HepG2 (cell line): Measurements from ENCODE around the gene C5AR1. TPM values are rescaled to one million over a fixed set of nuclear protein-coding genes. Genes with fewer than 3 reads are reported as not detected.
A peak's percentile ranks its signal among the peaks of the same experiment; 100 is the strongest.

Source experiments
- DNMT1 ChIP-seq: sonication (generic); formaldehyde crosslinking; IDR thresholded peaks from 2 replicates; pipeline ENCODE4 v1.5.1; 2020; ENCODE audit warnings: mild to moderate bottlenecking, missing genetic modification reagents
- DPF2 ChIP-seq: sonication (generic); formaldehyde crosslinking; IDR thresholded peaks from 2 replicates; pipeline ENCODE4 v1.4.0; 2020; ENCODE audit warnings: mild to moderate bottlenecking, low read depth, missing genetic modification reagents, borderline replicate concordance
- EED ChIP-seq: sonication (generic); formaldehyde crosslinking; IDR thresholded peaks from 2 replicates; pipeline ENCODE4 v1.5.0; 2020; ENCODE audit warnings: mild to moderate bottlenecking, missing genetic modification reagents
- FOSL2 ChIP-seq: sonication (generic); formaldehyde crosslinking; IDR thresholded peaks from 2 replicates; pipeline ENCODE4 v1.4.0; 2020; ENCODE audit warnings: missing genetic modification reagents
- HDAC6 ChIP-seq: fragments of 200-600 bp; sonication (generic); IDR thresholded peaks from 2 replicates; pipeline ENCODE4 v1.7.0; 2017; ENCODE audit warnings: mild to moderate bottlenecking, antibody characterized with exemption, low read length, low read depth
- MAFG ChIP-seq: sonication (generic); formaldehyde crosslinking; IDR thresholded peaks from 2 replicates; pipeline ENCODE4 v1.5.1; 2020; ENCODE audit warnings: mild to moderate bottlenecking, missing genetic modification reagents
- MYC ChIP-seq: sonication (generic); formaldehyde crosslinking; IDR thresholded peaks from 2 replicates; pipeline ENCODE4 v1.9.0; 2021; ENCODE audit warnings: missing genetic modification reagents, borderline replicate concordance
- NONO ChIP-seq, 2 experiments: fragments of 450-650 bp in 1 of 2; sonication (generic) in 1 of 2; formaldehyde crosslinking in 1 of 2; IDR thresholded peaks in 1 of 2; conservative IDR thresholded peaks in 1 of 2; 2 replicates each; pipeline versions ENCODE4 v1.6.1 to v1.8.0; 2017 to 2022; ENCODE audit warnings: mild to moderate bottlenecking in 1 of 2, missing genetic modification reagents in 1 of 2, moderate library complexity in 1 of 2
- RAD51 ChIP-seq: fragments of 450-650 bp; IDR thresholded peaks from 2 replicates; pipeline ENCODE4 v1.6.1; 2016; ENCODE audit warnings: borderline replicate concordance
- SMAD9 ChIP-seq: sonication (generic); formaldehyde crosslinking; IDR thresholded peaks from 2 replicates; pipeline ENCODE4 v1.5.1; 2020; ENCODE audit warnings: mild to moderate bottlenecking, missing genetic modification reagents
- SMYD3 ChIP-seq: sonication (generic); formaldehyde crosslinking; IDR thresholded peaks from 2 replicates; pipeline ENCODE4 v1.8.1; 2023; ENCODE audit warnings: mild to moderate bottlenecking, missing genetic modification reagents
- SNAPC5 ChIP-seq: sonication (generic); formaldehyde crosslinking; IDR thresholded peaks from 2 replicates; pipeline ENCODE4 v1.8.1; 2023; ENCODE audit warnings: mild to moderate bottlenecking, missing genetic modification reagents, borderline replicate concordance
- SNRNP70 ChIP-seq: fragments of 200-400 bp; formaldehyde crosslinking; IDR thresholded peaks from 2 replicates; pipeline ENCODE4 v1.6.1; 2017; ENCODE audit warnings: mild to moderate bottlenecking, low read depth, low read length, moderate library complexity
- SP140L ChIP-seq: sonication (generic); formaldehyde crosslinking; IDR thresholded peaks from 2 replicates; pipeline ENCODE4 v1.4.0; 2020; ENCODE audit warnings: missing genetic modification reagents, borderline replicate concordance
- TSC22D2 ChIP-seq: sonication (generic); formaldehyde crosslinking; IDR thresholded peaks from 2 replicates; pipeline ENCODE4 v1.5.1; 2020; ENCODE audit warnings: missing genetic modification reagents, mild to moderate bottlenecking, borderline replicate concordance
- ZIK1 ChIP-seq: sonication (generic); formaldehyde crosslinking; IDR thresholded peaks from 2 replicates; pipeline ENCODE4 v1.5.0; 2020; ENCODE audit warnings: mild to moderate bottlenecking, low read depth, missing genetic modification reagents, borderline replicate concordance
- ZNF12 ChIP-seq: sonication (generic); formaldehyde crosslinking; IDR thresholded peaks from 2 replicates; pipeline ENCODE4 v1.5.0; 2020; ENCODE audit warnings: missing genetic modification reagents
- ZNF660 ChIP-seq: sonication (generic); formaldehyde crosslinking; IDR thresholded peaks from 2 replicates; pipeline ENCODE4 v1.5.1; 2020; ENCODE audit warnings: mild to moderate bottlenecking, low read depth, missing genetic modification reagents, borderline replicate concordance
- polyA plus RNA-seq, 8 experiments: library from polyadenylated mRNA; depleted of rRNA in 3 of 8; stranded (reverse) in 7 of 8; unstranded in 1 of 8; fragments of >200 nt; fragmentation: Illumina TruSeq in 4 of 8; extraction: Trizol in 4 of 8; gene quantifications; 2 replicates each; pipeline versions ENCODE4 v1.2.1 to v1.2.3, GENCODE V29; 2011 to 2016; ENCODE audit warnings: low read depth in 4 of 8, missing spikeins in 1 of 8, mixed read lengths in 1 of 8; ENCODE audit not compliant: insufficient read depth in 1 of 8
- total RNA-seq, 5 experiments: library from RNA; depleted of rRNA; stranded (reverse); fragments of >200 nt; fragmentation: Illumina TruSeq; extraction: Trizol; gene quantifications; 2 replicates each; pipeline ENCODE4 v1.2.3, GENCODE V29; 2016; ENCODE audit warnings: low read depth in 1 of 5
- TF ChIP-seq, protein P1 (sequence below): sonication (generic); formaldehyde crosslinking; IDR thresholded peaks from 2 replicates; pipeline ENCODE4 v1.8.0; 2023; ENCODE audit warnings: mild to moderate bottlenecking, missing genetic modification reagents
- TF ChIP-seq, protein P2 (sequence below): sonication (generic); formaldehyde crosslinking; IDR thresholded peaks from 2 replicates; pipeline ENCODE4 v1.4.0; 2020; ENCODE audit warnings: mild to moderate bottlenecking, missing genetic modification reagents, borderline replicate concordance
- TF ChIP-seq, protein P3 (sequence below): IDR thresholded peaks from 2 replicates; pipeline ENCODE4 v1.6.1; 2016
- TF ChIP-seq, protein P4 (sequence below), 2 experiments: fragments of 450-650 bp in 1 of 2; sonication (generic) in 1 of 2; formaldehyde crosslinking; IDR thresholded peaks; 2 replicates each; pipeline versions ENCODE4 v1.5.0 to v1.8.0; 2020 to 2022; ENCODE audit warnings: mild to moderate bottlenecking in 1 of 2, missing genetic modification reagents in 1 of 2
- TF ChIP-seq, protein P5 (sequence below): sonication (generic); formaldehyde crosslinking; IDR thresholded peaks from 2 replicates; pipeline ENCODE4 v1.8.1; 2023; ENCODE audit warnings: mild to moderate bottlenecking, missing genetic modification reagents

C5AR1 gene
- total and polyA plus RNA-seq, 2 of the 13 experiments (the other 11 are each of a cell fraction or from before 2014, with no cell fraction given): 0.07 to 1.6 TPM

- TF ChIP-seq HDAC6 (no peak), SP140L (CRISPR knock-in tag) (no peak), SMYD3 (CRISPR knock-in tag) (no peak), MAFG (CRISPR knock-in tag) (0 out of 2 replicates have a peak, but pooled peaks have one; percentile 47), EED (CRISPR knock-in tag) (peak; percentile 83; the same call in 1 of the 2 replicates), DNMT1 (CRISPR knock-in tag) (no peak), TSC22D2 (CRISPR knock-in tag) (peak; percentile 57; the same call in 1 of the 2 replicates), SMAD9 (CRISPR knock-in tag) (no peak), ZNF12 (CRISPR knock-in tag) (no peak), SNRNP70 (no peak), ZNF660 (CRISPR knock-in tag) (no peak), FOSL2 (no peak), ZIK1 (peak; percentile 70; the same call in 1 of the 2 replicates), NONO (IDR thresholded peaks at IDR 0.05) (no peak), NONO (CRISPR knock-in tag; conservative IDR thresholded peaks at IDR 0.05) (peak; percentile 70; the same call in 1 of the 2 replicates), SNAPC5 (CRISPR knock-in tag) (no peak), DPF2 (CRISPR knock-in tag) (no peak), RAD51 (no peak), MYC (CRISPR knock-in tag) (peak; percentile 58; the same call in 1 of the 2 replicates)
- TF ChIP-seq, protein P1, sequence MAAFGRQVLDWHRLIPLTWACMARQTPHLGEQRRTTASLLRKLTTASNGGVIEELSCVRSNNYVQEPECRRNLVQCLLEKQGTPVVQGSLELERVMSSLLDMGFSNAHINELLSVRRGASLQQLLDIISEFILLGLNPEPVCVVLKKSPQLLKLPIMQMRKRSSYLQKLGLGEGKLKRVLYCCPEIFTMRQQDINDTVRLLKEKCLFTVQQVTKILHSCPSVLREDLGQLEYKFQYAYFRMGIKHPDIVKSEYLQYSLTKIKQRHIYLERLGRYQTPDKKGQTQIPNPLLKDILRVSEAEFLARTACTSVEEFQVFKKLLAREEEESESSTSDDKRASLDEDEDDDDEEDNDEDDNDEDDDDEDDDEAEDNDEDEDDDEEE (CRISPR knock-in tag): no peak
- TF ChIP-seq, protein P2, sequence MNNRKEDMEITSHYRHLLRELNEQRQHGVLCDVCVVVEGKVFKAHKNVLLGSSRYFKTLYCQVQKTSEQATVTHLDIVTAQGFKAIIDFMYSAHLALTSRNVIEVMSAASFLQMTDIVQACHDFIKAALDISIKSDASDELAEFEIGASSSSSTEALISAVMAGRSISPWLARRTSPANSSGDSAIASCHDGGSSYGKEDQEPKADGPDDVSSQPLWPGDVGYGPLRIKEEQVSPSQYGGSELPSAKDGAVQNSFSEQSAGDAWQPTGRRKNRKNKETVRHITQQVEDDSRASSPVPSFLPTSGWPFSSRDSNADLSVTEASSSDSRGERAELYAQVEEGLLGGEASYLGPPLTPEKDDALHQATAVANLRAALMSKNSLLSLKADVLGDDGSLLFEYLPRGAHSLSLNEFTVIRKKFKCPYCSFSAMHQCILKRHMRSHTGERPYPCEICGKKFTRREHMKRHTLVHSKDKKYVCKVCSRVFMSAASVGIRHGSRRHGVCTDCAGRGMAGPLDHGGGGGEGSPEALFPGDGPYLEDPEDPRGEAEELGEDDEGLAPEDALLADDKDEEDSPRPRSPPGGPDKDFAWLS (CRISPR knock-in tag): no peak
- TF ChIP-seq, protein P3, sequence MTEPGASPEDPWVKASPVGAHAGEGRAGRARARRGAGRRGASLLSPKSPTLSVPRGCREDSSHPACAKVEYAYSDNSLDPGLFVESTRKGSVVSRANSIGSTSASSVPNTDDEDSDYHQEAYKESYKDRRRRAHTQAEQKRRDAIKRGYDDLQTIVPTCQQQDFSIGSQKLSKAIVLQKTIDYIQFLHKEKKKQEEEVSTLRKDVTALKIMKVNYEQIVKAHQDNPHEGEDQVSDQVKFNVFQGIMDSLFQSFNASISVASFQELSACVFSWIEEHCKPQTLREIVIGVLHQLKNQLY (CRISPR knock-in tag): no peak; the same call in 1 of the 2 replicates
- TF ChIP-seq, protein P4, sequence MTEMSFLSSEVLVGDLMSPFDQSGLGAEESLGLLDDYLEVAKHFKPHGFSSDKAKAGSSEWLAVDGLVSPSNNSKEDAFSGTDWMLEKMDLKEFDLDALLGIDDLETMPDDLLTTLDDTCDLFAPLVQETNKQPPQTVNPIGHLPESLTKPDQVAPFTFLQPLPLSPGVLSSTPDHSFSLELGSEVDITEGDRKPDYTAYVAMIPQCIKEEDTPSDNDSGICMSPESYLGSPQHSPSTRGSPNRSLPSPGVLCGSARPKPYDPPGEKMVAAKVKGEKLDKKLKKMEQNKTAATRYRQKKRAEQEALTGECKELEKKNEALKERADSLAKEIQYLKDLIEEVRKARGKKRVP (CRISPR knock-in tag; IDR thresholded peaks at IDR 0.05): peak in 1 of 2 experiments; percentile 42; a peak in 1 of 4 replicates
- TF ChIP-seq, protein P5, sequence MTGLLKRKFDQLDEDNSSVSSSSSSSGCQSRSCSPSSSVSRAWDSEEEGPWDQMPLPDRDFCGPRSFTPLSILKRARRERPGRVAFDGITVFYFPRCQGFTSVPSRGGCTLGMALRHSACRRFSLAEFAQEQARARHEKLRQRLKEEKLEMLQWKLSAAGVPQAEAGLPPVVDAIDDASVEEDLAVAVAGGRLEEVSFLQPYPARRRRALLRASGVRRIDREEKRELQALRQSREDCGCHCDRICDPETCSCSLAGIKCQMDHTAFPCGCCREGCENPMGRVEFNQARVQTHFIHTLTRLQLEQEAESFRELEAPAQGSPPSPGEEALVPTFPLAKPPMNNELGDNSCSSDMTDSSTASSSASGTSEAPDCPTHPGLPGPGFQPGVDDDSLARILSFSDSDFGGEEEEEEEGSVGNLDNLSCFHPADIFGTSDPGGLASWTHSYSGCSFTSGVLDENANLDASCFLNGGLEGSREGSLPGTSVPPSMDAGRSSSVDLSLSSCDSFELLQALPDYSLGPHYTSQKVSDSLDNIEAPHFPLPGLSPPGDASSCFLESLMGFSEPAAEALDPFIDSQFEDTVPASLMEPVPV (CRISPR knock-in tag): no peak
These were observed 36.2 kb upstream of the C5AR1 start (continued) for GRCh38 chr19:47273313-47274070.
